Stimulated activated CD4-positive, alpha-beta T cell treated with anti-CD3 and anti-CD28 coated beads, Interleukin-2, amount 100 ng/mL, for 48 hours (primary cell): Measurements from ENCODE around the gene TUBA1C.
"Not testable (repeated sequence)": the region's sequence is repeated elsewhere in the genome, so short reads cannot be mapped to it uniquely, and the experiment has no call there.

ENCODE experiments used
- DNase-seq, 2 donors: peaks; one replicate each; pipeline ENCODE4 v3.0.0-alpha.2; 2020

The TUBA1C gene

DNA sequence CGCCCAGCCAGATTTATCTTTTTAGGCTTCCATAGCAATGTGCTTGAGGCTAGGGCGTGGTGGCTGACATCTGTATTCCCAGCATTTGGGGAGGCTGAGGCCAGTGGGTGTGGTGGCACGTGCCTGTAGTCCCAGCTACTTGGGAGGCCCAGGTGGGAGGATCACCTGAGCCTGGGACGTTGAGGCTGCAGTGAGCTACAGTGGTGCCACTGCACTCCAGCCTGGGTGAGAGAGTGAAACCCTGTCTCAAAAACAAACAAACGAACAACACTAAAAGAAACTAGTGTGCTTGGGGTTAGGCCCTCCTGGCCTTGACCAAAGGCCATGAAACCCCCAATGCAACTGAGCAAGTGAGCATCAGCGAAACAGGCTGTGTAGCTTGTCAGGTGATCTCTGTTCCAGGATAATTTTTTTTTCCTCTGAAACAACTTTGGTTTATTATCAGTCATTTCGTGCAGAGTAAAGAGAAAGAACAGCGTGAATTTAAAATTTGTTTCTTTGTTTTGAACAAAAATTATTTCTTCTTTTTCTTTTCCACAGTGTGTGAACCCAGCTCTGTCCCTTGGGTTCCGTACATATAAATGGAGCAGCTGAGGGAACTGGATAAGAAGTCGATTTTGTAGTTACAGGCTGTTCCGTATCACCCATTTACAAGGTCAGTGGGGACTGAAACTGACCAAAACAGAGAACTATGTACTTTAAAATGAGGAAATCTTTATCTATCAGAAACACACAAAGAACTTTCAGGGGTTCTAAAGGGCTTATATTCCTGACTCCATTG, 8.8 kb upstream of the TUBA1C start:
- DNase-seq: no peak

DNA sequence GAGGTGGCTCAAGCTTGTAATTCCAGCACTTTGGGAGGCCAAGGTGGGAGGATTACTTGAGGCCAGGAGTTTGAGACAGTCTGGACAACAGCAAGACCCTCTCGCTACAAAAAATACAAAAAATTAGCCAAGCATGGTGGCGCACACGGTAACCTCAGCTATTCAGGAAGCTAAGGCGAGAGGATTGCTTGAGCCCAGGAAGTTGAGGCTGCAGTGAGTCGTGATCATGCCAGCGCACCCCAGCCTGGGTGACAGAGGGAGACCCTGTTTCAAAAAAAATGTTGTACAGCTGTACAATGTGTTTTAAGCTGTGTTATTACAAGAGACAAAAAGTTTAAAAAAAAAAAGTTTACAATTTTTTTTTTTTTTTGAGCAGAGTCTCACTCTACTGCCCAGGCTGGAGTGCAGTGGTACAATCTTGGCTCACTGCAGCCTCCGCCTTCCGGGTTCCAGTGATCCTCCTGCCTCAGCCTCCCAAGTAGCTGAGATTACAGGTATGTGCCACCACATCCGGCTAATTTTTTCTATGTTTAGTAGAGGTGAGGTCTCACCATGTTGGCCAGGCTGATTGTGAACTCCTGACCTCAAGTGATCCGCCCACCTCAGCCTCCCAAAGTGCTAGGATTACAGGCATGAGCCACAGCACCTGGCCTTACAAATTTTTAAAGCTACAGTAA, 7.2 kb upstream of the TUBA1C start:
- not testable (repeated sequence) for DNase-seq

DNA sequence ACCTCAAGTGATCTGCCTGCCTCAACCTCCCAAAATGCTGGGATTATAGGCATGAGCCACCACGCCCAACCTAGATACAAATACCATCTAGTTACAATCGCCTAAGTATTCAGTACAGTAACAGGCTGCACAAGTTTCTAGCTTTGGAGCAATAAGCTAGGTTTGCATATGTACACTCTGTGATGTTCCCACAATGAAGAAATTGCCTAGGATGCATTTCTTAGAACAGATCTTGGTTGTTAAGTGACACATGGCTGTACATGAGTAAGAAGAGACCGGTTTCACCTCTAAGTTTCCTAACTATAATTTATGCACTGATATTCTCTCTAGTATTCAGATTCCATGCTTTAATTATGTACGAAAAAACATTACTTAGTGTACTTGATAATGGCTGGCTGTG, 5.4 kb upstream of the TUBA1C start:
- DNase-seq: no peak

DNA sequence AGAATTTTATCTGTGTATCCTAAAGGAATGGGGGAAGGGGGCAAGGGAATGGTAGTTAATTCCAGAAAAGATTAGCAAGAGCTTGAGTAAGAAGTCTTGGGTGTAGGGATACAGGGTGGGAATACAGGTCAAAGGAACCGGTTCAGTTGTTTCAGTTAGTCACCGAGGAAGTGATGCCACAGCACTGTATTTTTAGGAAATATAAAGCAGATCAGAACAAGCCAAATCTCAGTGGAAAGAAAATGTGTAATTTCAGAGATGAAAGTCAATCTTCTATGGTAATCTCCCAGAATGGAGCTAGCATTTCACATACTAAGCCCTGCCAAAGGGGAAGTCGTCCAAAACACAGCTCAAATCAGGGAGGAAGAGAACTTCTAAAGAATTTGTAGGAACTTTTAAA, 4.7 kb upstream of the TUBA1C start:
- DNase-seq: no peak

DNA sequence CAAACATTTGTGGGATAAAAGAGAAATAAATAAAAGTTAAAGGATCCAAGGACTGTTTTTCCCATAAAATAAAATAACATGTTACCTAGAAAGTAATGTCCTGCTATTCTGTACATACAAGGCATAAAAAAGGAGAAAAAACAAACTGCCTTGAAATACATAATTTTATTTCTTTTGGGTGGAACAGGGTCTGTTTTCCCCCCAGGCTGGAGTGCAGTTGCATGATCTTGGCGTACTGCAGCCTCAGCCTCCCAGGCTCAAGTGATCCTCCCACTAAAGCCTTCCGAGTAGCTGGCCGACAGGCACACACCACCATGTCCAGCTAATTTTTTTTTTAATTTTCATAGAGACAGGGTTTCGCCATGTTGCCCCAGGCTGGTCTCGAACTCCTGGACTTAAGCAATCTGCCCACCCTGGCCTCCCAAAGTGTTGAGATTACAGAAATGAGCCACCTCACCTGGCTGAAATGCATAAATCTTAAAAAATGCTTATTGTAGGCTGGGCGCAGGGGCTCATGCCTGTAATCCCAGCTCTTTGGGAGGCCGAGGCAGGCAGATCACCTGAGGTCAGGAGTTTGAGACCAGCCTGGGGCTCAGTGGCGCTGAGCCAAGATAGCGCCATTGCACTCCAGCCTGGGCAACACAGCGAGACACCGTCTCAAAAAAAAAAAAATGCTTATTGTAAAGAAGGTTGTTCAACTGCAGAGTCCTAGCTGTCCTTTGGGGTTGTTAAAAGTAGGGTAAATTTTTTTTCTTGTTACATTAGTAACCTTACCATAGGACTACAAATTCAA, 4.1 kb upstream of the TUBA1C start:
- no peak for DNase-seq

DNA sequence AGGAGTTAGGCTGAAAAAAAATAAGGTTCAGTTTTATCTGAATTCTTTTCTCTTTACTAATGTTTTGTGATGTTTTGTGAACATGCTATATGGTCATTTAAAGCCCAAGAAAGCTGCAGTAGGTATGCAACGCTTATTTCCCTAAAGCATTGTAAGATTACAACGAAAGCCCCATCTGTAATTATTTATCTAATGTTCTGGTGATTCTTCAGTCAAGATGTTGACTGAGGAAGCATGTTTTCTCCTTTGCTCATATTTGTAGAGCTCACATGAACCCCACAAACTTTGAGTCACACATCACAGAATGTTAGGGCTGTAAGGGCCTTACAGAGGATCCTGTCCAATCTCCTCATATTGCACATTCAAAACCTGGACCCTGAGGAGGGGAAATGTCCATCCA, 3.2 kb upstream of the TUBA1C start:
- DNase-seq: no peak

DNA sequence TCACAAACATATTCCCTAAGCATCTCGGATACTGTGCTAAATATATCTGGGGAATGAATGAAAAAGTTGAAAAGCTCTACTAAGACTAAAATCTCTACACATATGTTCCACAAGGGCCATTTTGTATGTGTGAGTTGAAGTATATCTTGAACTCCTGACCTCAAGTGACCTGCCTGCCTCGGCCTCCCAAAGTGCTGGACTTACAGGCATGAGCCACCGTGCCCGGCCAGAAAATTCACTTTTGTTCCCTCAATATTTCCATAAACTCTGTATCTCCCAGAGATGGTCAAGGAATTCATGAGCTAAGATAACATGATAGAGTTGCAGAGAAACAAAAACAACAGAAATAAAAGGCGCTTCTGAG, 1.5 kb upstream of the TUBA1C start:
- no peak for DNase-seq

DNA sequence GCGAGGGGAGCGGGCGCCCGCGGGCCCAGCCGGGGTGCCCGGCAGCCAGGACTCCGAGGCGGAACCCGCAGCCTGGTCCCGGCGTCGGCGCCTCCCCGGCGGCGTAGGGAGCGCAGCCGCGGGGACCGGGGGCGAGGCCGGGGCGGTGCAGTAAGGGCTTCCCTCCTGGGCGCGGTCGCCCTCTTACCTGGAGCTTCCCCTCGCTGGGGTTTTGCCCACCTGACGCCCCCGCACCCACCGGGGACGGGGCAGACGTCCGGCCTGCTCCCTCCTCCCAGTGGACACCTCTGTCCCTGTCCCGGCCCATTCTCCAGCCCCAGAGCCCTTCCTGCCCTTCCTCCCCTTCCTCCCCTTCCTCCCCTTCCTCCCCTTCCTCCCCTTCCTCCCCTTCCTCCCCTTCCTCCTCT, 413 bp upstream of the TUBA1C start:
- peak; percentile 32 to 39 for DNase-seq

DNA sequence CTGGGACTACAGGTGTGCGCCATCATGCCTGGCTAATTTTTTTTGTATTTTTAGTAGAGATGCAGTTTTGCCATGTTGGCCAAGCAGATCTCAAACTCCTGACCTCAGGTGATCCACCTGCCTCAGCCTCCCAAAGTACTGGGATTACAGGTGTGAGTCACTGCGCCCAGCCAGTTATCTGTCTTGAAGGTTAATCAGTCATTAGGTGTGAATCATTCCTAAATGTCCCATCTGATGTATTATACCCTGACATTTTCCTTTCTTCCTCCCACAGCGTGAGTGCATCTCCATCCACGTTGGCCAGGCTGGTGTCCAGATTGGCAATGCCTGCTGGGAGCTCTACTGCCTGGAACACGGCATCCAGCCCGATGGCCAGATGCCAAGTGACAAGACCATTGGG, 4.3 kb downstream of the TUBA1C start:
- not testable (repeated sequence) for DNase-seq

DNA sequence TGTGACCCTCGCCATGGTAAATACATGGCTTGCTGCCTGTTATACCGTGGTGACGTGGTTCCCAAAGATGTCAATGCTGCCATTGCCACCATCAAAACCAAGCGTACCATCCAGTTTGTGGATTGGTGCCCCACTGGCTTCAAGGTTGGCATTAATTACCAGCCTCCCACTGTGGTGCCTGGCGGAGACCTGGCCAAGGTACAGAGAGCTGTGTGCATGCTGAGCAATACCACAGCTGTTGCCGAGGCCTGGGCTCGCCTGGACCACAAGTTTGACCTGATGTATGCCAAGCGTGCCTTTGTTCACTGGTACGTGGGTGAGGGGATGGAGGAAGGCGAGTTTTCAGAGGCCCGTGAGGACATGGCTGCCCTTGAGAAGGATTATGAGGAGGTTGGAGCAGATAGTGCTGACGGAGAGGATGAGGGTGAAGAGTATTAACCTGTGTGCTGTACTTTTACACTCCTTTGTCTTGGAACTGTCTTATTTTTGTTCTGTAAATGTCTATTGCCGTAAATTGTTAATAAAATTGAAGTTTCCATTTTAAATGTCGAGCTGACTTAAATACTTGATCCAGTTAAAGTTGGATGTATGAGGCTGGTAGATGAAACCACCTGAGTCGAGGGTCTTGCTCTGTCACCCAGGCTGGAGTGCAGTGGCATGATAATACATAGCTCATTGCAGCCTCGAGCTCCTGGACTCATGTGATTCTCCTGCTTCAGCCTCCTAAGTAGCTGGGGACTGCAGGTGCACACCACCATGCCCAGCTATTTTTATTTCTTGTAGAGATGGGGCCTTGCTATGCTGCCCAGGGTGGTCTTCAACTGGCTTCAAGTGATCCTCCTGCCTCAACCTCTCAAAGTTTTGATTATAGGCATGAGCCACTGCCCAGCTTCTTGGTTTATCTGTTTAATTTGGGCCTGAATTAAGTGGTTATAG, 8.2 kb downstream of the TUBA1C start:
- no peak for DNase-seq

DNA sequence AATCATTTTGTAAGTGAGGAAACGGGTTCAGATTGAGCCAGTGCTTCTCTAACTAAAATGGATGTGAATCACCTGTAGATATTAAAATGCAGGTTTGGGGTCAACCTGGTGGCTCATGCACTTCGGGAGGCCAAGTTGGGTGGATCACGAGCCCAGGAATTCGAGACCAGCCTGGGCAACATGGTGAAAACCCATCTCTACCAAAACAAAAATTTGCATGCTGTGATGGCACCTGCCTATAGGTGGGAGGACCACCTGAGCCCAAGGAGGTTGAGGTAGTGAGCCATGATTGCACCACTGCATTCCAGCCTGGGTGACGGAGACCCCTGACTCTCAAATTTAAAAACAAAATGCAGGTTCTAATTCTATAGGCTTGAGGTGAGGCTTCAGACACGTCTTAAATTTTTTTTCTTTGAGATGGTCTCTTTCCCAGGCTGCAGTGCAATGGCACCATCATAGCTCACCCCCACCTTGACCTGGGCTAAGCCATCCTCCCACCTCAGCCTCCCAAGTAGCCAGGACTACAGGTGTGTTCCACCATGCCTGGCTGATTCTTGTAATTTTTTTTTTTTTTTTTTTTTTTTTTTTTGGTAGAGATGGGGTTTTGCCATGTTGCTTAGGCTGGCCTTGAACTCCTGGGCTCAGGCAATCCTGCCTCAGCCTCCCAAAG, 9.0 kb downstream of the TUBA1C start:
- no peak for DNase-seq

DNA sequence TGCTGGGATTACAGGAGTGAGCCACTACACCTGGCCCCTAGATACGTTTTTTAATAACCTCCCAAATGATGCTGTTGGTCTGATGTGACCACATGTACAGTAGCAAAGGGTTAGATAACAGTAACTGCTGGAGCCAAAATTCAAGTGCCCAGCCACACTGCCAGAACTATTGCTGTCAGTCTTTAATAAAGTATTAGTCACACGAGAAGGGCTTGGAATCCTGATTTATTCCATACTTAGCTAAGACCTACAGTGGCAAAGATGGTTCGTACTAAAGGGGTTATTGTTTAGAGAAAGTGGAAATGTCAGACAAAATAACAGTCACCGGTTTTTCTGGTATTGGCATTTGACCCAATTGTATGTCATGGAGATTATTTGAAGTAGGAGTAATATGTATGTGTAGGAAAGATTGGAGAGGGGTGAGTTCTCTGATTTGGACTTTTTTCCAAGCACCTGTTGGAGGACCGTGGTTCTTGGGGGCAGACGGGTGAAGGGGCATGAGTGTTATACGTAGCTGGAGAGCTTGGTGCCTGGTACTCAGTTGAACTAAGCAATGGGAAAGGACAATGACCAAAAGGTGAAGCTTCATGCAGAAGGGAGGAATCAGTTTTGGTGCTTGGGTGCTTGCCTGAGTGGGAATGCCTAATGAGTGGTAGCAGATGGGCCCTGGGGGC, 9.7 kb downstream of the TUBA1C start:
- no peak for DNase-seq

DNA sequence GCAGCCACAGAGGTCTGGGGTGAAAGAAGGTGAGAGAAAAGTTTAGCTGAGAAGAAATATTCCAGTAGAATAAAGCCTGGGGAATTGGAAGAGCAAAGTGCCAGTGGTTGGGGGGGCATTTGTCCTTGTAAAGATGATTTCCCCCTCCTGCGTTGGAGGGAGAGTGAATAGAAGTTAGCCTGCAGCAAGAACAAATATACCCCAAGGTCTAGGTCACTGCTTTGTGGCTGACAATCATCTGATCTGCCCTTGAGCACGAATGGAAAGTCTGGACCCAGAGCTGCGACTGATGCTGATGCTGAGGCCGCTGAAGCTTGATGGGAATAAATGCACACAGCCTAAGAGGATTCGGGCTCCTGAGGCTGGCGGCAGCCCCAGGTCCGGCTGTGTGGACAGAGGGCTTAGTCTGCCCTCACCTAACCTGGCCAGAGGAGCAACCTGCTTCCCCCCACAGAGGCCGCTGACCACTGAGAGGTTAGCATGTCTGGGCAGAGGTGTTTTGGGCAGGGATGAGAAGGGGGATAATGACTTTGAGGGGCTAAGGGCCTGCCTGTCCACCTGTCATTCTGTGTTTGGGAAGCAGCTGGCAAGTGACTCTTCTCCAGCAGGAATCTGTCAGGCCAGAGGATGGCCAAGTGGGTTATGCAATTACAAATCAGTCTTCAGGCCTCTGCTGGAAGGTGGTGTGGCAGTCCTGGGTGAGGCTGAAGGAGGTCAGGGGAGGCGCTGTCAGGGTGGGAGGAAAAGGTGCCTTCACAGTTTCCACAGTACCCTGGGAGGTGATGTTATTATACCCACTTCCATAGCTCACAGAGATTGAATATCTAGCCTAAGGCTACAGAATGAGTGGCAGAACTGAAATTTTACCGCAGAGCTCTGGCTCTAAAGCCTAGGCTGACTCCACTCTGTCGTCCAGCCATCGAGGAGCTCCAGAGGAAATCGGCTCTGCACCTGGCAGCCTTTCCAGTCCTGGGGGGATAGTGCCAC, 11.7 kb downstream of the TUBA1C start:
- DNase-seq: no peak

DNA sequence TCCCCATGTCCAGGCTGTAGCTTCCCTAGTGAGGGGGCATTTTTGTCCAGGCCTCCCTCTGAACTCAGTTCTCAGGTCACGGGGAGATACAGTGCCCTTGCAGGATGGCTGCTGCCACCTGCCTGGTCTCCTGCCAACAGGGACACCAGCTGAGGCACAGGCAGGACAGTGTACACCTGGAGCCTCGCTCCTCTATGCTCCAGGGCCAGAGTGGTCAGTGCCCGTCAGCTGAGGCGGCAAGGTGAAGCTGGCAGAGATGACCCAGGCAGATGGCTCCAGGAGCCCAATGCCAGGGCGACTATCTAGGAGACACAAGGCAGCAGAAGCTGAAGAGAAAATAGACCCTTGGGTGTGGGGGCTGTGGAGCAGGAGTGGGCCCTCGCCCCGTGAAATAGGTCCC, 12.6 kb downstream of the TUBA1C start:
- no peak for DNase-seq

DNA sequence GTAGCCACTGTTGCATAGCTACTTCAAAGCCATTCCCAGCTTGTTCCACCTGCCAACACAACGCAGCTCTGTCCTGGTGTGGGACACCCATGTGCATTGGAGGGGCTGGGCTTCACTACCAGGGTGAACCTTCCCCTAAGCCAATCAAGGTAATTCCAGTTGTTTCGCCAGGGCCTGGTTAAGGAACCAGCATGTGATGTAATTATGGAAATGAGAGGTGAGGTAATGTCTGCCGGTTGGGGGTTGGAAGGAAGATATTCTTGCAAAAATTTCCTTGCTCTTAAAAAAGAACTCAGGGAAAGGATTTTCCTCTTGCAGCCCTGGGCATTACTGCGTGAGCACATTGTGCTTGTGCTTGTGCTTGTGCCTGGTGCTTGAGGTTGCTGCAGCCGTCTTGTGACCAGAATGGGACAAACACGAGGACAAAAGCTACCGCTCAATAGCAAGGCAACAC, 14.9 kb downstream of the TUBA1C start:
- no peak for DNase-seq

DNA sequence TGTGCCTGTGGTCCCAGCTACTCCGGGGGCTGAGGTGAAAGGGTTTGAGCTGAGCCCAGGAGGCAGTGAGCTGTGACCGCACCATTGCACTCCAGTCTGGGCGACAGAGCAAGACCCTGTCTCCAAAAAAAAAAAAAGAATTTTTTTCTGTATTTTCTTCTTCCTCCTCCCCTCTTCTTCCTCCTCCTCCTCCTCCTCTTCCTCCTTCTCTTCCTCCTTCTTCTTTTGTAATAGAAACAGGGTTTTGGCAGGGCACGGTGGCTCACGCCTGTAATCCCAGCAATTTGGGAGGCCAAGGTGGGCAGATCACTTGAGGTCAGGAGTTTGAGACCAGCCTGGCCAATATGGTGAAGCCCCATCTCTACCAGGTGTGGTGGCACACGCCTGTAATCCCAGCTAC, 15.7 kb downstream of the TUBA1C start:
- not testable (repeated sequence) for DNase-seq

DNA sequence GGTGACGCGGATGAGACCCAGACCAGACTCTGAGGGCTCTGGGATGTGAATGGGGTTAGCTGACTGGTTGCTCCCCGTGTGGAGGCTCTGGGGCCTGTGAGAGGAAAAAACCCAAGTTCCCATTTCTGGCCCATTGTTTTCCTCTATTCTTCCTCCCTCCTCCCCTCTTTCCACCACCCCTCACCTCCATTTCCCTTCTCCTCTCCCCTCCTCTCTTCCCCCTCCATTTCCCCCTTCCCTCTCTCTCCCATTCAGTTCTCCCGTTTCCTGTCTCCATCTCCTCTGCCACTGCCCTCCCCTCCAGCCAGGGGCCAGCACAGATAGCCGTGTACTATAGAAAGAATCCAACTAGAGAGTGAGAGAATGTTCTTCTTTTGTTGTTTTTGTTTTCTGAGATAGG, 17.4 kb downstream of the TUBA1C start:
- DNase-seq: no peak

DNA sequence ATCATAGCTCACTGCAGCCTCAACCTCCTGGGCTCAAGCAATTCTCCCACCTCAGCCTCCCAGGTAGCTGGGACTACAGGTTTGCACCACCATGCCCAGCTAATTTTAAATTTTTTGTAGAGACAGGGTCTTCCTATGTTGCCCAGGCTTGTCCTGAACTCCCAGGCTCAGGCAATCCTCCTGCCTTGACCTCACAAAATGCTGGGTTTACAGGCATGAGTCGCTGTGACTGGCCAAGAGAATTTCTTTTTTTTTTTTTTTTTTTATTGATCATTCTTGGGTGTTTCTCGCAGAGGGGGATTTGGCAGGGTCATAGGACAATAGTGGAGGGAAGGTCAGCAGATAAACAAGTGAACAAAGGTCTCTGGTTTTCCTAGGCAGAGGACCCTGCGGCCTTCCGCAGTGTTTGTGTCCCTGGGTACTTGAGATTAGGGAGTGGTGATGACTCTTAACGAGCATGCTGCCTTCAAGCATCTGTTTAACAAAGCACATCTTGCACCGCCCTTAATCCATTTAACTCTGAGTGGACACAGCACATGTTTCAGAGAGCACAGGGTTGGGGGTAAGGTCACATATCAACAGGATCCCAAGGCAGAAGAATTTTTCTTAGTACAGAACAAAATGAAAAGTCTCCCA, 18.0 kb downstream of the TUBA1C start:
- not testable (repeated sequence) for DNase-seq

DNA sequence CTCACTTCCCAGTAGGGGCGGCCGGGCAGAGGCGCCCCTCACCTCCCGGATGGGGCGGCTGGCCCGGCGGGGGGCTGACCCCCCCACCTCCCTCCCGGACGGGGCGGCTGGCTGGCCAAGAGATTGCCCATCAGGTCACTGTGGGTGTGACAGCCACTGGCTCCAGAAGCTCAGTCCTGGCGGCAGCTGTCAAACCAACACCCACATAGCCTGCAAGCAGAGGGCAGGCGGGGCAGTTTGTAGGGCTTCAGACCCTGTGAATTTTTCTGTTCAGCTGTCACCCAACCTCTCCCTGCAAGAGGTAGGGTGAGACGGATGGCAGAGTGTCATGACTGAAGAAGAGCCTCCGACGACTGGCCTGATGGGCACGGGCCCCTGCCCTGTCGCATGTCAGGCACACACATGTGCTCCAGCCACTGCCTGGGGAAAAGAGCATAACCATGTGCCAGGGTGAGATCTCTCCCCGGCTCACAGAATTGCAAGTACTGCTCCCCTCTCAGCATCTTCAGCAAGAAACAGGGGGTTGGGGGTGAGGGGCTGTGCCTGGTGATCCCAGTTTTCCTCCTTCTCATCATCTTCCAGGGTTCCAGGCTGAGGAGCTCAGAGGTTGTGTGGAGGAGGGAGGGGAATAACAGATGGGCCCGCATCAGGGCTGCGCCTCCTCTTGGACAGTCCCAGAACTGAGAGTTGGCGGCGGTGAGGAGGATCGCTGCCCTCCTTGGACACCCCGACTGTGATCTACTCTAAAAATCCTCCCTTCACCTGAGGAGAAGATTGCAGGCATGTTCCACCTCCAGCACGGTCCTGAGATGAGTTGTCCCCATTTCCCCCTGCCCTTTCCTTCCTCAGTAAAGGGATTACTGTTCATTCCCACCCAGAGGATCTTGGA, 18.9 kb downstream of the TUBA1C start:
- DNase-seq: no peak
